NT2/D1 (cell line): ENCODE measurements around the gene PTPRF.

Experiments
- SUZ12 ChIP-seq: IDR thresholded peaks from 2 replicates; pipeline ENCODE4 v1.6.1; 2011; ENCODE audit not compliant: insufficient read length, insufficient read depth; ENCODE audit errors: extremely low read depth
- ZNF274 ChIP-seq: IDR thresholded peaks from 2 replicates; pipeline ENCODE4 v1.6.1; 2011; ENCODE audit warnings: mild to moderate bottlenecking, low read depth, low read length

GRCh38 chr1:43651902-43652301, 121.2 kb downstream of the PTPRF start:
- TF ChIP-seq ZNF274 (no peak), SUZ12 (no peak)
